DMS153 treated with DMSO at 0.1 percent for 48 hours (cell line): ENCODE measurements around the gene OR6C6.
"Not testable (repeated sequence)": the region's sequence is repeated elsewhere in the genome, so short reads cannot be mapped to it uniquely, and the experiment has no call there.

Experiments
- DNase-seq: peaks from one replicate; lab custom pipeline; 2025; ENCODE audit not compliant: unreplicated experiment; lab: John Stamatoyannopoulos, UW

Gene OR6C6

GRCh38 chr12:55296469-55296868, at the start of gene OR6C6:
OR6C6 (minus strand) TSS chr12:55296569; CDS start chr12:55295232, 1,337 bp downstream.
- no peak for DNase-seq

- no peak for DNase-seq
Observed at GRCh38 chr12:55336002-55336401, 39.6 kb upstream of the OR6C6 start.

- no peak for DNase-seq
Observed at GRCh38 chr12:55330446-55330845, 34.1 kb upstream of the OR6C6 start, which contains the start of gene OR6C3. OR6C3 (plus strand) TSS chr12:55330746; CDS start chr12:55331701, 955 bp downstream.

GRCh38 chr12:55325801-55326200, 29.4 kb upstream of the OR6C6 start:
- not testable (repeated sequence) for DNase-seq

GRCh38 chr12:55320201-55320600, 23.8 kb upstream of the OR6C6 start:
- DNase-seq, result no peak

- DNase-seq, result no peak
Observed at GRCh38 chr12:55314043-55314442, 17.7 kb upstream of the OR6C6 start, which contains the start of gene OR6C1. OR6C1 (plus strand) TSS chr12:55314343; CDS start chr12:55320600, 6,257 bp downstream.

- DNase-seq, result no peak
Observed at GRCh38 chr12:55289999-55290398, 6.4 kb downstream of the OR6C6 start.

- no peak for DNase-seq
Observed at GRCh38 chr12:55280991-55281390, 15.4 kb downstream of the OR6C6 start.

GRCh38 chr12:55258303-55258702, 38.1 kb downstream of the OR6C6 start:
- DNase-seq, result no peak

GRCh38 chr12:55256831-55257230, 39.5 kb downstream of the OR6C6 start:
- DNase-seq, result no peak

- no peak for DNase-seq
Observed at GRCh38 chr12:55253281-55253680, 43.1 kb downstream of the OR6C6 start.

- no peak for DNase-seq
Observed at GRCh38 chr12:55250944-55251343, 45.4 kb downstream of the OR6C6 start.

GRCh38 chr12:55246159-55246558, 50.2 kb downstream of the OR6C6 start:
- DNase-seq, result no peak

GRCh38 chr12:55244309-55244708, 52.1 kb downstream of the OR6C6 start, which contains the start of gene OR6C74:
OR6C74 (plus strand) TSS chr12:55244609; CDS start chr12:55247288, 2,679 bp downstream.
- DNase-seq, result no peak
